Mammary epithelial cell (primary cell): Measurements from ENCODE around the gene INS.

Experiments used
- EZH2 ChIP-seq: IDR thresholded peaks from 2 replicates; pipeline ENCODE4 v1.6.1; 2012; ENCODE audit warnings: low read length, inconsistent platforms, borderline replicate concordance
- TF ChIP-seq, protein P1 (sequence below), 2 donors: IDR thresholded peaks in 1 of 2; conservative IDR thresholded peaks in 1 of 2; 2 replicates each; pipeline ENCODE4 v1.5.1; 2011 to 2012; ENCODE audit warnings: inconsistent platforms in 2 of 2, low read length in 2 of 2, mild to moderate bottlenecking in 2 of 2, control low read depth in 1 of 2, low read depth in 1 of 2; ENCODE audit not compliant: insufficient read depth in 1 of 2; ENCODE audit errors: extremely low read depth in 1 of 2

DNA sequence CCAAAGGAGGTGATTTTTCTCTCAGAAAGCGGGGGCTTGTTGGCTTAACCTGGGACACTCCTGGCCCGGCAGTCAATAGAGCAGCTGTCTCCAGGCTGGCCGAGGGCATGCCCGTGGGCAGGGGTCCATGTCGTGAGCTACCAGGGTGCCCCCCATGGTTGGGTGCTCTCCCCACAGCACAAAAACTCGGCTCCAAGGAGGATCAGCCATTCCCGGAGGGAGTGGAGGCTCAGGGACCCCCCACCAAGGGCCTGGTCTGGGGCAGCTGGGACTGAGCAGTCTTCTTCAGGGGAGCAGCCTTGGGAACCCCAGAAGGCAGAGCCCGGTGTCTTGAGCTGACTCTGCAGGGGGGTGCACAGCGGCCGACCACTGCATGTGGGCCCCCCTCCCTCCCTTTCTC is 31.4 kb upstream of the INS start:
- TF ChIP-seq, protein P1, sequence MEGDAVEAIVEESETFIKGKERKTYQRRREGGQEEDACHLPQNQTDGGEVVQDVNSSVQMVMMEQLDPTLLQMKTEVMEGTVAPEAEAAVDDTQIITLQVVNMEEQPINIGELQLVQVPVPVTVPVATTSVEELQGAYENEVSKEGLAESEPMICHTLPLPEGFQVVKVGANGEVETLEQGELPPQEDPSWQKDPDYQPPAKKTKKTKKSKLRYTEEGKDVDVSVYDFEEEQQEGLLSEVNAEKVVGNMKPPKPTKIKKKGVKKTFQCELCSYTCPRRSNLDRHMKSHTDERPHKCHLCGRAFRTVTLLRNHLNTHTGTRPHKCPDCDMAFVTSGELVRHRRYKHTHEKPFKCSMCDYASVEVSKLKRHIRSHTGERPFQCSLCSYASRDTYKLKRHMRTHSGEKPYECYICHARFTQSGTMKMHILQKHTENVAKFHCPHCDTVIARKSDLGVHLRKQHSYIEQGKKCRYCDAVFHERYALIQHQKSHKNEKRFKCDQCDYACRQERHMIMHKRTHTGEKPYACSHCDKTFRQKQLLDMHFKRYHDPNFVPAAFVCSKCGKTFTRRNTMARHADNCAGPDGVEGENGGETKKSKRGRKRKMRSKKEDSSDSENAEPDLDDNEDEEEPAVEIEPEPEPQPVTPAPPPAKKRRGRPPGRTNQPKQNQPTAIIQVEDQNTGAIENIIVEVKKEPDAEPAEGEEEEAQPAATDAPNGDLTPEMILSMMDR (conservative IDR thresholded peaks at IDR 0.05 in 1 of 2, IDR thresholded peaks at IDR 0.05 in 1 of 2; ENCODE audit: extremely low read depth in 1 of 2, insufficient read depth in 1 of 2, low read depth in 1 of 2, low read length in 2 of 2) = no peak
- TF ChIP-seq EZH2 = no peak
